Measurements from ENCODE around the gene ZNF891. TPM values are rescaled to one million over a fixed set of nuclear protein-coding genes. Genes with fewer than 3 reads are reported as not detected.

ZNF891 gene
- total RNA-seq, 1 experiment from 2014 or later: 2.0 TPM

DNA sequence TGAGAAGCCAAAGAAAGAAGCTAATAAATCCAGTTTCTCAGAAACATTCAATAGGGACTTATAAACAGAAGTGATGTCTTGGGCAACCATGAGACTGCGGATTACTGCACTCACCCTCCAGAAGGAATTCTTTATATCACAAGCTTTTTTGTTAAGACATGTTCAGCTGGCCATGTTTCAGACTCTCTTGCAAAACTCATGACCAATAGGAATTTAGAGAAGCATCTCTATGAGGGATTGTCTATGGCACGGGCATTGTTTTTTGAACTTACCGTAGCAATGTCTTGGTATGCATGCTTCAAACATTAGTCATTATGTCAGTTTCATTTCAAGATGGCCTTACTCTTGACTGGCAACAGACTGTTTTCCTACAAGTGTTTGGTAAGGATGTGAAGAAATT lies 35.7 kb upstream of the ZNF891 start:
- H3K4me3 ChIP-seq (ENCODE audit: low read depth, low read length): no peak overlapping the region
- H3K27me3 ChIP-seq (replicated peaks; ENCODE audit: control insufficient read depth, insufficient read depth, low read length): no peaks in the 10 kb centered on the region
- H3K4me1 ChIP-seq: no peaks in the 10 kb centered on the region
- no peaks in the 10 kb centered on the region for H3K36me3 ChIP-seq (ENCODE audit: control insufficient read depth, insufficient read depth, low read length)
- Mint-ChIP-seq H3K27ac (ENCODE audit: unreplicated experiment) (no peak overlapping the region), H3K9me3 (ENCODE audit: unreplicated experiment) (peaks cover 46% of the 10 kb centered on the region), H3K27me3 (ENCODE audit: insufficient read depth, unreplicated experiment) (no peaks in the 10 kb centered on the region), H3K4me1 (ENCODE audit: low read depth, unreplicated experiment) (no peaks in the 10 kb centered on the region), H3K36me3 (ENCODE audit: insufficient read depth, unreplicated experiment) (no peaks in the 10 kb centered on the region), H3K4me3 (ENCODE audit: unreplicated experiment) (no peak overlapping the region)
- ChIA-PET CTCF (no interaction called here), POLR2A (no interaction called here)
- no TSS peak for BruUV-seq (replicated peaks)
- no peak for DNase-seq
- H3K9me3 ChIP-seq: peaks cover 12% of the 10 kb centered on the region
- TF ChIP-seq, protein P1, sequence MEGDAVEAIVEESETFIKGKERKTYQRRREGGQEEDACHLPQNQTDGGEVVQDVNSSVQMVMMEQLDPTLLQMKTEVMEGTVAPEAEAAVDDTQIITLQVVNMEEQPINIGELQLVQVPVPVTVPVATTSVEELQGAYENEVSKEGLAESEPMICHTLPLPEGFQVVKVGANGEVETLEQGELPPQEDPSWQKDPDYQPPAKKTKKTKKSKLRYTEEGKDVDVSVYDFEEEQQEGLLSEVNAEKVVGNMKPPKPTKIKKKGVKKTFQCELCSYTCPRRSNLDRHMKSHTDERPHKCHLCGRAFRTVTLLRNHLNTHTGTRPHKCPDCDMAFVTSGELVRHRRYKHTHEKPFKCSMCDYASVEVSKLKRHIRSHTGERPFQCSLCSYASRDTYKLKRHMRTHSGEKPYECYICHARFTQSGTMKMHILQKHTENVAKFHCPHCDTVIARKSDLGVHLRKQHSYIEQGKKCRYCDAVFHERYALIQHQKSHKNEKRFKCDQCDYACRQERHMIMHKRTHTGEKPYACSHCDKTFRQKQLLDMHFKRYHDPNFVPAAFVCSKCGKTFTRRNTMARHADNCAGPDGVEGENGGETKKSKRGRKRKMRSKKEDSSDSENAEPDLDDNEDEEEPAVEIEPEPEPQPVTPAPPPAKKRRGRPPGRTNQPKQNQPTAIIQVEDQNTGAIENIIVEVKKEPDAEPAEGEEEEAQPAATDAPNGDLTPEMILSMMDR (IDR thresholded peaks at IDR 0.05; ENCODE audit: insufficient read depth in 1 of 2, low read depth in 1 of 2, low read length in 1 of 2, severe bottlenecking in 1 of 2, unreplicated experiment in 1 of 2): no peak
- intact Hi-C loops (cut with micrococcal nuclease; ENCODE audit: unreplicated experiment): no loop called here

DNA sequence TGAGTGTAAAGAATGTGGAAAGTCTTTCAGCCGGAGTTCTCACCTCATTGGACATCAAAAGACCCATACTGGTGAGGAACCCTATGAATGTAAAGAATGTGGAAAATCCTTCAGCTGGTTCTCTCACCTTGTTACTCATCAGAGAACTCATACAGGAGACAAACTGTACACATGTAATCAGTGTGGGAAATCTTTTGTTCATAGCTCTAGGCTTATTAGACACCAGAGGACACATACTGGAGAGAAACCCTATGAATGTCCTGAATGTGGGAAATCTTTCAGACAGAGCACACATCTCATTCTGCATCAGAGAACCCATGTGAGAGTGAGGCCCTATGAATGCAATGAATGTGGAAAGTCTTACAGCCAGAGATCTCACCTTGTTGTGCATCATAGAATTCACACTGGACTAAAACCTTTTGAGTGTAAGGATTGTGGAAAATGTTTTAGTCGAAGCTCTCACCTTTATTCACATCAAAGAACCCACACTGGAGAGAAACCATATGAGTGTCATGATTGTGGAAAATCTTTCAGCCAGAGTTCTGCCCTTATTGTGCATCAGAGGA lies 26.1 kb upstream of the ZNF891 start:
- intact Hi-C loops (cut with micrococcal nuclease; ENCODE audit: unreplicated experiment): no loop called here
- H3K9me3 ChIP-seq: peaks cover 47% of the 10 kb centered on the region
- no peak overlapping the region for H3K27ac Mint-ChIP-seq (ENCODE audit: unreplicated experiment)
- no TSS peak for BruUV-seq (replicated peaks)
- H3K4me3 Mint-ChIP-seq (ENCODE audit: unreplicated experiment): no peak overlapping the region
- TF ChIP-seq, protein P1 (IDR thresholded peaks at IDR 0.05; ENCODE audit: insufficient read depth in 1 of 2, low read depth in 1 of 2, low read length in 1 of 2, severe bottlenecking in 1 of 2, unreplicated experiment in 1 of 2): no peak
- ChIA-PET CTCF (no interaction called here), POLR2A (no interaction called here)
- H3K4me1 Mint-ChIP-seq (ENCODE audit: low read depth, unreplicated experiment): no peaks in the 10 kb centered on the region
- peaks cover 84% of the 10 kb centered on the region for H3K9me3 Mint-ChIP-seq (ENCODE audit: unreplicated experiment)
- no peaks in the 10 kb centered on the region for H3K4me1 ChIP-seq
- H3K27me3 Mint-ChIP-seq (ENCODE audit: insufficient read depth, unreplicated experiment): no peaks in the 10 kb centered on the region
- H3K4me3 ChIP-seq (ENCODE audit: low read depth, low read length): no peak overlapping the region
- peaks cover 27% of the 10 kb centered on the region for H3K36me3 Mint-ChIP-seq (ENCODE audit: insufficient read depth, unreplicated experiment)
- peaks cover 3% of the 10 kb centered on the region; the same call in 1 of the 2 replicates for H3K36me3 ChIP-seq (ENCODE audit: control insufficient read depth, insufficient read depth, low read length)
- no peak for DNase-seq
- no peaks in the 10 kb centered on the region for H3K27me3 ChIP-seq (replicated peaks; ENCODE audit: control insufficient read depth, insufficient read depth, low read length)

DNA sequence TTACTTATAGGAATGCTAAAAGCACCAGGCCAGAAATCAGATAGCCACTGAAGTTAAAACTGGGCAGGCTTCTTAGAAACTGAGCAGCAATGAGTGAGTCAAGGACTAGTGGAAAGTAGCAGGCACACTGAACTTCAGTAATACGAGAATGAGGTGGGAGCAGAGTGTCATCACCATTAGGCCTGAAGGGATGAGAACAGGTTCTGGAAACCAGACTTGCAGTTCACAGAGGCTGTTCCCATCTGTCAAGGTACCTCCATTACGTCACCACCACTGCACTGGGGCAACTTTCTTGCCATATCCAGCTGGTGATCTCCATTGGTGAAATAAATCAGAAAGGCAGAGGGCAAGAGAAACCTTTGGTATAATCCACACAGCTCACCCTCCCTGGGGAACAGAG lies 15.9 kb upstream of the ZNF891 start:
- Histone ChIP-seq H3K36me3 (ENCODE audit: control insufficient read depth, insufficient read depth, low read length) (no peaks in the 10 kb centered on the region; the same call in 1 of the 2 replicates), H3K27me3 (replicated peaks; ENCODE audit: control insufficient read depth, insufficient read depth, low read length) (no peaks in the 10 kb centered on the region), H3K4me1 (no peaks in the 10 kb centered on the region), H3K9me3 (peaks cover 17% of the 10 kb centered on the region), H3K4me3 (ENCODE audit: low read depth, low read length) (no peak overlapping the region)
- ChIA-PET CTCF (no interaction called here), POLR2A (no interaction called here)
- H3K27me3 Mint-ChIP-seq (ENCODE audit: insufficient read depth, unreplicated experiment): no peaks in the 10 kb centered on the region
- no TSS peak for BruUV-seq (replicated peaks)
- TF ChIP-seq, protein P1 (IDR thresholded peaks at IDR 0.05; ENCODE audit: insufficient read depth in 1 of 2, low read depth in 1 of 2, low read length in 1 of 2, severe bottlenecking in 1 of 2, unreplicated experiment in 1 of 2): no peak
- no peak overlapping the region for H3K4me3 Mint-ChIP-seq (ENCODE audit: unreplicated experiment)
- H3K36me3 Mint-ChIP-seq (ENCODE audit: insufficient read depth, unreplicated experiment): peaks cover 20% of the 10 kb centered on the region
- no peak overlapping the region for H3K27ac Mint-ChIP-seq (ENCODE audit: unreplicated experiment)
- intact Hi-C loops (cut with micrococcal nuclease; ENCODE audit: unreplicated experiment): no loop called here
- no peaks in the 10 kb centered on the region for H3K4me1 Mint-ChIP-seq (ENCODE audit: low read depth, unreplicated experiment)
- no peak for DNase-seq
- H3K9me3 Mint-ChIP-seq (ENCODE audit: unreplicated experiment): peaks cover 45% of the 10 kb centered on the region
